Activated CD4-positive, alpha-beta T cell treated with anti-CD3 and anti-CD28 coated beads, Interleukin-2, Interleukin-6, amounts not matched to agents 100 ng/mL and 50 ng/mL, durations not matched to agents 16 hours and 8 hours (primary cell): ENCODE results near the gene PRPS1.
"Not testable (repeated sequence)": the region's sequence is repeated elsewhere in the genome, so short reads cannot be mapped to it uniquely, and the experiment has no call there.

Source experiments
- DNase-seq: peaks from one replicate; pipeline ENCODE4 v3.0.0-alpha.2; 2020

PRPS1 gene

DNA sequence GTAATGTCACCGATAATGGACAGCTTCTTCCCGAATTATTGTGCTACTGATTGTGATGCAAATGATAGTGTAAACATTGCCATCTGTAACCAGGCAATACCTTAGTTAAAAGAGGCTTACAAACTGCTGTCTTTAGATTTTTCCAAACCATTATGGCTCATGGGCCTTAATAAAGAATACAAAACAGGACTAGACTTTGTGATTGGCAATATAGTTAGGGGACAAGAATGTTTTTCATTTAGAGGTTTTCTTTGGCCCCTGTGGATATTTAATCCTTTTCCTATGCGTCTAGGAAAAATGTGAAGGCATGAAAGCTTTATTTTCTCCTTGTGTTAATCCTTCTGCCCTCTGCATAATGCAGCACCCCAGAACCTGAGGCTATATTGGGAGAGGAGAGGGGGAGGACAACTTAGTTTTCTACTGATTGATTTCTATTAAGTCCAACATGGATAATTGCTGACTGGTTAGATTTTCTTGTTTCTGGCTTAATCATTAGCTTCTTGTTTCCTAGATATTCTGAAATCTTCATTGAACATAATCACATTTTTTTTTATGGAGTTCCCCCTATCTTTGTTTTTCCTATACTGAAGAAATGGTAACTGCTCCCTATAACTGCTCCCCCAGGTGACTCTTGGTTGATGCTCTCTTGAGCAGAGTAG is 1.9 kb downstream of the PRPS1 start:
- DNase-seq: no peak

GRCh38 chrX:107632346-107632745 is 4.0 kb downstream of the PRPS1 start:
- no peak for DNase-seq

DNA sequence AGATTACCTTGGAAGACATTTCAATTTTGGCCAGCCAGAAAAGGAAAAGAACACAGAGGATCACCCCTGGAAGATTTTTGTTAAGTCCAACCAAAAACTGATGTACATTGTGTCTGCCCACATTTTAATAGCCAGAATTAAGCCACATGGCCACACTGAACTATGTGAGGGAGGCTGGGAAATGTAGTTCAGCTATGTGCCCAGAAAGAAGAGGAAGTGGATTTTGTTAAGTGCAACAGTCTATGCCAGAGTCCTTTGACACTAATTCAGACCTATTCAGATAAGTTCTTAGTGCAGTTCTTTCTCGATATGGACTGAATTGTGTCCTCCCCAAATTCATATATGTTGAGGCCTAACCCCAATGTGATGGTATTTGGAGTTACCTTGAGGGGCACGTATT is 18.4 kb downstream of the PRPS1 start:
- DNase-seq: no peak

GRCh38 chrX:107648332-107648731 is 20.0 kb downstream of the PRPS1 start:
- no peak for DNase-seq

GRCh38 chrX:107654566-107654871 is 26.2 kb downstream of the PRPS1 start:
- DNase-seq: no peak

DNA sequence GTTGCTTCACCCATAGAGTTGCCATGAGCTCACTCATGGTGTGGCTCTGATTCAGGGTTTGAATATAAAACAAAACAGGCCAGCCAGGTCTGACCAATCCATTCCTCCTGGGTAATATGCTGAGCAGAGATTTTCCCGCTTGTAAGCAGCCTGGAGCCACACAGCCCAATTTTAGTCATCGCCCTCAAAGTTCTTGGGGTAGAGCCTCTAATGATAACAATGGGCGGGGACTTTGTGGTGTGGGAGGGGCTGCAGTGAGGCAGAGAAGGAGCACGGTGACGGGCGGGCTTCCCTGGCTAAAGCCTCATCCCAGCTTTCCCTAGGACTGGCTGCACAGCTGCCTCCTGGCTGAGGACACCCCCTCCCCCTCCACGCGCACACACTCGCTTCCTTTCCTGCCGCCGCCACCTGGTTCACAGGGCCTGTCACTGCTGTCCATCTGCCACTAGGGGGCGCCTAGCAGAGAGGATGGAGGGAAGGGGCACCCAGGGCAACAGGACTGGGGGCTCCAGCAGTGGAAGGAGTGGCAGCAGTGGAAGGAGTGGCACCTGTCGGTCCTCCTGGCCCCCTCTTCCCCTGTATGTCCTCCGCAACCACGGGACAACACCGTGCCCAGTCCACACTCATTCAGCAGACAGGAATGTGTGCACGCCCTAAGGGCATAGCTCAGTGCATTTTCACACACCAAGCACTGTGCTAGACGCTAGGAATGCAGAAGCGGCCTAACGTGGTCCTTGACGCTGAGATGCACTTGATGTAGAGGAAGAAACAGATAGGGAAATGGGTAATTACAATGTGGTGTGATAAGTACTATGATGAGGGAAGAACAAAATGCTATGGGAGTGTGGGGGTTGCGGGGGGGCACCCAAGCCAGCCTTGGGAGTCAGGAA is 26.8 kb downstream of the PRPS1 start:
- DNase-seq: peak; percentile 78

DNA sequence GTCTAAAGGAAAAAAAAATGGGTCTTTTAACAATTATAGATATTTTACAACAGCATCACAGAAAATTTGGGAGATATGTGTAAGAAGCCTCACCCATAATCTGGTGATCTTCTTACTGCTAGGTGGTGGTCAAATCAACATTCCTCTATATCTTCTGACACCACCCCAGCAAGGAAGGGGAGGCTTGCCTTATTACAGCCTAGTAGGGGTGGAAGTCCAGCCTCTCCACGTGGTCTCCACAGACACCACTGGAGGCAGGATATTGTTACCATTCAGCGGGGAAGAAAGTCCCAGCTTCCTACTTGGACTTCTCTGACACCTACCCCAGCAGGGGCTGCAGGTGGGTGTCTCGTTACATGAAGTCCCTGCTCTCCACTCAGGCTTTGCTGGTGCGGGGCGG is 28.7 kb downstream of the PRPS1 start:
- DNase-seq: no peak

DNA sequence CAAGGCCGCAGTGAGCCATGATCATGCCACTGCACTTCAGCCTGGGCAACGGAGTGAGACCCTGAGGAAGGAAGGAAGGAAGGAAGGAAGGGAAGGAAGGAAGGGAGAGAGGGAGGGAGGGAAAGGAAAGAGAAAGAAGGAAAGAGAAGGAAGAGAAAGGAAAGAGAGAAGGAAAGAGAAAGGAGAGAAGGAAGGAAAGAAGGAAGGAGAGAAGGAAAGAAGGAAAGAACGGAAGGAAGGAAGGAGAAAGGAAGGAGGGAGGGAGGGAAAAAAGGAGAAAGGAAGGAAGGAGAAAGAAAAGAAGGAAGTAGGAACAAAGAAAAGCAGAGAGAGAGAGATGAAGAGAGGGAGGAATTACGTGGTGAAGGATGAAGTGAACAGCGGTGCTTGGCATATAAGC is 30.4 kb downstream of the PRPS1 start:
- DNase-seq: no peak

DNA sequence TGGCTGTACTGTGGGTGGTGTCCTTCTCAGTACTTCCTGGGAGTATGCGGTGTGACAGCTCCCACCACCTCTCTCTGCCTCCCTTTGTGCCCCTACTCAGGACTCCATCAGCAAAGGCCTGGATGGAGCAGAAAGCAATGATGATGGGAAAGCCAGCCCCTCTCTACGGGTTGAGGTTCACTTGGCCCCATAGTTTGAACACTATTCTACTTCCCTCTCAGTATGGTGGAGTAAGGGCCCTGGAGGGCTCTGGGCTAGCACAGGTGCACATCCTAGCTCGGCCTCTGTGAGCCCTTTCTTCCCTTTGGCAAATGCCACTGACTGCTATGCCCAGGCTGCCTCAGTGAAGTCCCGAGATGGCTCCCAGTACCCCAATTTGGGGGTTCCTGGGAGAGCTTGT is 31.0 kb downstream of the PRPS1 start:
- no peak for DNase-seq

- peak; percentile 56 for DNase-seq
Measured at GRCh38 chrX:107659768-107660167, 31.5 kb downstream of the PRPS1 start.

GRCh38 chrX:107662145-107662544 is 33.8 kb downstream of the PRPS1 start:
- no peak for DNase-seq

GRCh38 chrX:107662824-107663223 is 34.5 kb downstream of the PRPS1 start:
- DNase-seq: no peak

DNA sequence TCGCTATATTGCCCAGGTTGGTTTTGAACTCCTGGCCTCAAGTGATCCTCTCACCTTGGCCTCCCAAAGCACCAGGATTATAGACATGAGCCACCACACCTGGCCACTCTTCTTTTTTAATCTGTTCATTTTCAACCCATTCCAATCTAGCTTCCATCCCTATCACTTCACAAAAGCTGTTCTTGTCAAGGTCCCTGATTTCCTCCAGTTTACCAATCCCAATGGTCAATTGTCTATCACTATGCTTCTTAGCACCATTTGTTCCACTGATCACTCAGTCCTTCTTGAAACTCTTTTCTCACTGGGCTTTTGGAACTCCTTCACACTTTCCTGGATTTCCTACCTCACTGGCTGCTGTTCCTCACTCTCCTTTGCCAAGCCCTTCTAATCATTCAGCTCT is 38.6 kb downstream of the PRPS1 start:
- DNase-seq: no peak

GRCh38 chrX:107667426-107667825 is 39.1 kb downstream of the PRPS1 start:
- no peak for DNase-seq

DNA sequence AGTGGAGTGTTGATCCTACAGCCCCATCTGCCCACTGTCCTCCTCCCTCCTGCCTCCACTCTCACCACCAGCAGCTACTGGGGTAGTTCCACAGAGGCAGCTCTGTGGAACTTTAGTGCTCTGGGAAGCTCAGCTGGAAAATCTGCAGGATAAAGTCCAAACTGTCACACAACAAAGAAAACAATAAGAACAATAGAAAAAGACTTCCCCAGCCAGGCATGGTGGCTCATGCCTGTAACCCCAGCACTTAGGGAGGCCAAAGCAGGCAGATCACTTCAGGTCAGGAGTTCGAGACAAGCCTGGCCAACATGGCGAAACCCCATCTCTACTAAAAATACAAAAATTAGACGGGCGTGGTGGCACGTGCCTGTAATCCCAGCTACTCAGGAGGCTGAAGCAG is 40.4 kb downstream of the PRPS1 start:
- DNase-seq: not testable (repeated sequence)

DNA sequence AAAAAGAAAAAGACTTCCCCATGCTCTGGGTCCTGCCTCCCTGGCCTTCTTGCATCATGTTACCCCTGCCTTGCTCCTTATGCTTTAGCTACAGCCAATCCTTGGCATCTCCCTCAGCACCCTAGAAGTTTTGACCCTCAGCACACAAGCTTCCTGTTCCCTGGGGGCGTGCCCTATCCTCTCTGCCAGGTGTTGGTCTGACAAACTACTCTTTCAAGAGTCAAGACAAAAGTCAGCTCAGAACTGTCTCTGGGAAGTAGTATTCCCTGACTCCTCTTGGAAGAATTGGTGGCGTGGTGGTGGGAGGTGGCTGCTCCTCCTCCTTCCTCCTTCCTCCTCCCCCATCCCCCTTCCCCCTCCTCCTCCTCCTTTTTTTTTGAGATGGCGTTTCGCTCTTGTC is 41.0 kb downstream of the PRPS1 start:
- no peak for DNase-seq

DNA sequence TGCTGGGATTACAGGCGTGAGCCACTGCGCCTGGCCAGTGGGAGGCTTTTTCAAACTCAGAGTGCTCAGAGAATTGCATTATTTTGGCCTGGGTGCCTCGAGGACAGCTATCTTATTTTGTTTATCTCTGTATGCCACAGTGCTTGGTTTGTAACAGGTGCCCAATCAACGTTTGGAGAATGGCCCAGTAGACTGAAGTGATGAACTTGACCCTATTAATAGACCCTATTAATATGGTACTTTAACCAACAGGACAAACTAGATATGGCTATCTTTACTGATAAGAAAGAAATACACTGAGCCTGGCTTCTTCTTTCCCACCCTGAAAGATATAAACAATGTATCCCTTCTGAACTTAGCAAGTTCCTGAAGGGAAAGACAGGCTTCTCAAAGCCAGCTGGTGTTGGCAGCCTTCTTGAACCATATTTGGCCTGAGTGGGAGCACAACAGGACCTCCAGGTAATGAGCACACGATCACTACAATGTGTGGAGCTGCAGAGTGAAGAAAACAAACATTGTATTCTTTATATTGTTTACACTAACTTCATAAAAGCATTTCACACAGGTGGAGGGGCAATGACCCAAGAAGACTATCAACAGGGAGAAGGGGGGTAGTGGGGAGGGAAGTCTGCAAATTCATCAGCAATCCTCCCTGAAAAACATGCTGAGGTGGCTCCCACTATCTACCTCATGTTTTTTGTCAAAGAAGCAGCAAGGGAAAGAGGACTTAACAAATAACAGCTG is 41.7 kb downstream of the PRPS1 start:
- no peak for DNase-seq

- DNase-seq: not testable (repeated sequence)
Measured at GRCh38 chrX:107671256-107671655, 42.9 kb downstream of the PRPS1 start.

GRCh38 chrX:107672955-107673378 is 44.7 kb downstream of the PRPS1 start:
- DNase-seq: peak; percentile 88

- DNase-seq: no peak
Measured at GRCh38 chrX:107673431-107673830, 45.1 kb downstream of the PRPS1 start.

DNA sequence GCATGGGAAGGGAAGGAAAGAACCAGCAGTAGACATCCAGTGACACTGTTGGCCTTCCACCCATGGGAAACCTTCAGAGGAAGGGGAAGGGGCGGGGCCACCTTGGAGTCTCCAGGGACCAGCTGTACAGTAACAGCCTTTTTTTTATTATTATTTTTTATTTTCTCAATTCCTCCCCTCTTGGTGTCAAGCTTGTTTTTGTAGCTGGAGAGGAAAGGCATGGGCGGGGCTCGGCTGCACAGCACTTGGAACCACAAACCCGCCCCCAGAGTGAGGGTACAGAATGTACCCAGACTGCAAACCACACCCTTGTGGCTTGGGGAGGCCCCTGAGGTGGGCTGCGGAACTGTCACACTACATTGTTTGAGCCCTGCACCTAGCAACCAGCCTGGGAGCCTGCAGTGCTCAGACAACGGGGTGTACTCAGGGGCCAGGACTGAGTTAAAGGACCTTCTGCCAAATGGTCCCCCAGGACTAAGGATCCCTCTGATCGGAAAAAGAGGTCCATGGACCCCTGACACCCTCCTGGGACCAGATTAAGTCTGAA is 45.7 kb downstream of the PRPS1 start:
- DNase-seq: peak; percentile 93

GRCh38 chrX:107674480-107675364 is 46.4 kb downstream of the PRPS1 start:
- DNase-seq: peak; percentile 43

DNA sequence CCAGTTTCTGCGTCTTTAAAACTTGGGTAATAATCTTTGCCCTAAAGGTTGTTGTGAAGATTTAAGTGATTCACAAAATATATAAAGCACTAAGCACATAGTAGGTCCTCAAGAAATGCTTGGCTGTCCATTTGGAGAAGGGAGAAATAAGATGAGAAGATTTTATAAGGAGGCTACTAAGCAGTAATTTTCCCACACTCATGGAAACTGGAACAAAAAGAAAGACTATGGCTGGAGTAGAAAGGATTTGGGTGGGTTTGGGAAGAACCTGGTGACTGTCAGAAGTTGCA is 47.0 kb downstream of the PRPS1 start:
- no peak for DNase-seq
